HL-60 (cell line): Measurements from ENCODE around the gene IRF1.

ENCODE experiments used
- CTCF ChIP-seq: IDR thresholded peaks from one replicate; pipeline ENCODE4 v1.5.1; 2011; ENCODE audit warnings: low read length, control low read depth, inconsistent platforms; ENCODE audit not compliant: insufficient read depth
- GABPA ChIP-seq: IDR thresholded peaks from 2 replicates; pipeline ENCODE4 v1.6.1; 2012; ENCODE audit warnings: low read depth
- POLR2AphosphoS5 ChIP-seq: IDR thresholded peaks from 2 replicates; pipeline ENCODE4 v1.6.1; 2012; ENCODE audit warnings: low read depth
- REST ChIP-seq: IDR thresholded peaks from 2 replicates; pipeline ENCODE4 v1.6.1; 2012; ENCODE audit warnings: low read depth; ENCODE audit not compliant: insufficient replicate concordance
- SPI1 ChIP-seq: IDR thresholded peaks from 2 replicates; pipeline ENCODE4 v1.6.1; 2012; ENCODE audit warnings: low read depth, mild to moderate bottlenecking, borderline replicate concordance

GRCh38 chr5:132457371-132458225, 33.0 kb downstream of the IRF1 start:
- peak; percentile 59; the same call in 1 of the 2 replicates for TF ChIP-seq POLR2AphosphoS5
- no peak for TF ChIP-seq GABPA
- TF ChIP-seq CTCF, result no peak
- no peak for TF ChIP-seq REST
- TF ChIP-seq SPI1, result peak; percentile 23; the same call in 1 of the 2 replicates
